HEK293 (cell line): ENCODE results near the gene CNPY1.

Experiments
- CTCF ChIA-PET: fragments of 350-600 bp; formaldehyde crosslinking; extraction: SDS; loops from one replicate; lab custom pipeline; 2021; ENCODE audit warnings: antibody characterized with exemption; lab: Yijun Ruan, JAX
- POLR2A ChIA-PET: fragments of 300-600 bp; formaldehyde crosslinking; extraction: SDS; loops from one replicate; lab custom pipeline; 2020; ENCODE audit warnings: antibody characterized with exemption, inconsistent platforms; lab: Yijun Ruan, JAX
- H3K27ac ChIP-seq: fragments of 200-500 bp; sonication (Bioruptor generic); 2 replicates; pipeline ENCODE4 v1.5.1; 2014; ENCODE audit warnings: low read depth, low read length, control low read depth, inconsistent platforms; ENCODE audit errors: extremely low read depth
- H3K36me3 ChIP-seq, 2 experiments: fragments of 200-500 bp in 1 of 2; sonication (Bioruptor generic) in 1 of 2; 1 replicate in 1 of 2; 2 replicates in 1 of 2; pipeline ENCODE4 v1.5.1; 2014 to 2017; ENCODE audit warnings: inconsistent platforms in 2 of 2, low read length in 2 of 2; ENCODE audit not compliant: control insufficient read depth in 2 of 2, insufficient read depth in 1 of 2
- H3K4me1 ChIP-seq: fragments of 200-500 bp; sonication (Bioruptor generic); 2 replicates; pipeline ENCODE4 v1.5.1; 2014; ENCODE audit warnings: mild to moderate bottlenecking, low read length, inconsistent platforms; ENCODE audit not compliant: control insufficient read depth, insufficient read depth
- H3K4me3 ChIP-seq: 2 replicates; pipeline ENCODE4 v1.5.1; 2011; ENCODE audit warnings: low read depth, mild to moderate bottlenecking, control low read depth, low read length, moderate library complexity
- H3K9me3 ChIP-seq: fragments of 200-500 bp; sonication (Bioruptor generic); 2 replicates; pipeline ENCODE4 v1.5.1; 2014; ENCODE audit warnings: low read depth, low read length, inconsistent platforms; ENCODE audit not compliant: control insufficient read depth, insufficient read depth
- KLF16 ChIP-seq: fragments of 450-650 bp; formaldehyde crosslinking; IDR thresholded peaks from 2 replicates; pipeline ENCODE4 v1.5.1; 2017; ENCODE audit warnings: missing biosample characterization, missing genetic modification characterization
- ZBTB20 ChIP-seq: fragments of 450-650 bp; formaldehyde crosslinking; IDR thresholded peaks from 2 replicates; pipeline ENCODE4 v1.5.1; 2016; ENCODE audit warnings: missing biosample characterization, missing genetic modification characterization
- ZNF274 ChIP-seq, 2 experiments: fragments of 200-500 bp in 1 of 2; fragments of 450-650 bp in 1 of 2; sonication (Bioruptor generic) in 1 of 2; formaldehyde crosslinking in 1 of 2; IDR thresholded peaks; 2 replicates each; pipeline versions ENCODE4 v1.5.1 to v1.6.1; 2014 to 2016; ENCODE audit warnings: borderline replicate concordance in 1 of 2, inconsistent platforms in 1 of 2, low read length in 1 of 2, missing biosample characterization in 1 of 2, missing genetic modification characterization in 1 of 2
- ZNF37A ChIP-seq: fragments of 450-650 bp; IDR thresholded peaks from 2 replicates; pipeline ENCODE4 v1.5.1; 2018; ENCODE audit warnings: missing biosample characterization, missing genetic modification characterization
- ZNF610 ChIP-seq: fragments of 450-650 bp; formaldehyde crosslinking; IDR thresholded peaks from 2 replicates; pipeline ENCODE4 v1.5.1; 2016; ENCODE audit warnings: missing biosample characterization, missing genetic modification characterization, borderline replicate concordance
- ZNF670 ChIP-seq: fragments of 450-650 bp; formaldehyde crosslinking; IDR thresholded peaks from 2 replicates; pipeline ENCODE4 v1.5.1; 2016; ENCODE audit warnings: missing biosample characterization, missing genetic modification characterization, low read depth
- TF ChIP-seq, protein P1 (sequence below): IDR thresholded peaks from 2 replicates; pipeline ENCODE4 v1.6.1; 2011; ENCODE audit warnings: mild to moderate bottlenecking, low read depth, low read length, borderline replicate concordance
- TF ChIP-seq, protein P2 (sequence below): fragments of 450-650 bp; formaldehyde crosslinking; IDR thresholded peaks from 2 replicates; pipeline ENCODE4 v1.5.1; 2016; ENCODE audit warnings: missing biosample characterization, missing genetic modification characterization
- TF ChIP-seq, protein P3 (sequence below): fragments of 450-650 bp; formaldehyde crosslinking; IDR thresholded peaks from 2 replicates; pipeline ENCODE4 v1.5.1; 2016; ENCODE audit warnings: missing biosample characterization, missing genetic modification characterization, borderline replicate concordance
- TF ChIP-seq, protein P4 (sequence below): fragments of 450-650 bp; formaldehyde crosslinking; IDR thresholded peaks from 2 replicates; pipeline ENCODE4 v1.5.0; 2017; ENCODE audit warnings: missing biosample characterization, missing genetic modification characterization, borderline replicate concordance

Gene CNPY1

DNA sequence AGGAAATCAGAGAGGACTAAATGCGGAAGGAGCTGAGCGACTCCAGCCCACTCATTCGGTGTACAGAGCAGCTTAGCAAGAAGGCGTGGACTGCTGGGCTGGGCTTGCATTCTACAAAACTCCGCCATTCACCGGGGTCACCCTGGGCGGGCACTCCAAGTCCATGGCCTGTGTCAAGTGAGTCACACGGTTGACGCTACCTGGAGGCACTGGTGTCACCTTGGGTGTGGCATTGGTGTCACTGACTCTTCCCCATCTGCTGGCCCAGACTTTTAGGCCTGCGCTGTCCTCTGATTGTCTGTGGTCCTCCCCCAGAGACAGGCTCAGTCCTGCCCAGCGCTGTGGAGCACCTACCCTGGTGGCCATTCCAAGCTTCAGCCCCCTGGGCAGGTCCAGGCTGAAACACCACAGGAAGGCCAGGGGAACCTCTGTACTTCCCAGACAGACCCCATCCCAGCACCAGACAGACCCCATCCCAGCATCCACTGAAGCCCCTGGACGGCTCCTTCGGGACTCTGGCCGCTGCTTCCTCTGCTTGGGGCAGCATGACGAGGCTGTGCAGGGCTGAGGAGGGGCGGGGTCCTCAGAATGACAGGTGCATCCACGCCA, 30.6 kb upstream of the CNPY1 start:
- Histone ChIP-seq H3K27ac (no peak overlapping the region), H3K4me3 (no peak overlapping the region)
- CTCF ChIA-PET, result no interaction called here
- no peak for TF ChIP-seq ZNF670 (tag by site-specific recombination)
- TF ChIP-seq, protein P1, sequence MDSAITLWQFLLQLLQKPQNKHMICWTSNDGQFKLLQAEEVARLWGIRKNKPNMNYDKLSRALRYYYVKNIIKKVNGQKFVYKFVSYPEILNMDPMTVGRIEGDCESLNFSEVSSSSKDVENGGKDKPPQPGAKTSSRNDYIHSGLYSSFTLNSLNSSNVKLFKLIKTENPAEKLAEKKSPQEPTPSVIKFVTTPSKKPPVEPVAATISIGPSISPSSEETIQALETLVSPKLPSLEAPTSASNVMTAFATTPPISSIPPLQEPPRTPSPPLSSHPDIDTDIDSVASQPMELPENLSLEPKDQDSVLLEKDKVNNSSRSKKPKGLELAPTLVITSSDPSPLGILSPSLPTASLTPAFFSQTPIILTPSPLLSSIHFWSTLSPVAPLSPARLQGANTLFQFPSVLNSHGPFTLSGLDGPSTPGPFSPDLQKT, result no peak
- no peak for TF ChIP-seq ZNF37A (tag by site-specific recombination)
- TF ChIP-seq, protein P2, sequence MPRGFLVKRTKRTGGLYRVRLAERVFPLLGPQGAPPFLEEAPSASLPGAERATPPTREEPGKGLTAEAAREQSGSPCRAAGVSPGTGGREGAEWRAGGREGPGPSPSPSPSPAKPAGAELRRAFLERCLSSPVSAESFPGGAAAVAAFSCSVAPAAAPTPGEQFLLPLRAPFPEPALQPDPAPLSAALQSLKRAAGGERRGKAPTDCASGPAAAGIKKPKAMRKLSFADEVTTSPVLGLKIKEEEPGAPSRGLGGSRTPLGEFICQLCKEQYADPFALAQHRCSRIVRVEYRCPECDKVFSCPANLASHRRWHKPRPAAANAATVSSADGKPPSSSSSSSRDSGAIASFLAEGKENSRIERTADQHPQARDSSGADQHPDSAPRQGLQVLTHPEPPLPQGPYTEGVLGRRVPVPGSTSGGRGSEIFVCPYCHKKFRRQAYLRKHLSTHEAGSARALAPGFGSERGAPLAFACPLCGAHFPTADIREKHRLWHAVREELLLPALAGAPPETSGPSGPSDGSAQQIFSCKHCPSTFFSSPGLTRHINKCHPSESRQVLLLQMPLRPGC, result no peak
- TF ChIP-seq, protein P3, sequence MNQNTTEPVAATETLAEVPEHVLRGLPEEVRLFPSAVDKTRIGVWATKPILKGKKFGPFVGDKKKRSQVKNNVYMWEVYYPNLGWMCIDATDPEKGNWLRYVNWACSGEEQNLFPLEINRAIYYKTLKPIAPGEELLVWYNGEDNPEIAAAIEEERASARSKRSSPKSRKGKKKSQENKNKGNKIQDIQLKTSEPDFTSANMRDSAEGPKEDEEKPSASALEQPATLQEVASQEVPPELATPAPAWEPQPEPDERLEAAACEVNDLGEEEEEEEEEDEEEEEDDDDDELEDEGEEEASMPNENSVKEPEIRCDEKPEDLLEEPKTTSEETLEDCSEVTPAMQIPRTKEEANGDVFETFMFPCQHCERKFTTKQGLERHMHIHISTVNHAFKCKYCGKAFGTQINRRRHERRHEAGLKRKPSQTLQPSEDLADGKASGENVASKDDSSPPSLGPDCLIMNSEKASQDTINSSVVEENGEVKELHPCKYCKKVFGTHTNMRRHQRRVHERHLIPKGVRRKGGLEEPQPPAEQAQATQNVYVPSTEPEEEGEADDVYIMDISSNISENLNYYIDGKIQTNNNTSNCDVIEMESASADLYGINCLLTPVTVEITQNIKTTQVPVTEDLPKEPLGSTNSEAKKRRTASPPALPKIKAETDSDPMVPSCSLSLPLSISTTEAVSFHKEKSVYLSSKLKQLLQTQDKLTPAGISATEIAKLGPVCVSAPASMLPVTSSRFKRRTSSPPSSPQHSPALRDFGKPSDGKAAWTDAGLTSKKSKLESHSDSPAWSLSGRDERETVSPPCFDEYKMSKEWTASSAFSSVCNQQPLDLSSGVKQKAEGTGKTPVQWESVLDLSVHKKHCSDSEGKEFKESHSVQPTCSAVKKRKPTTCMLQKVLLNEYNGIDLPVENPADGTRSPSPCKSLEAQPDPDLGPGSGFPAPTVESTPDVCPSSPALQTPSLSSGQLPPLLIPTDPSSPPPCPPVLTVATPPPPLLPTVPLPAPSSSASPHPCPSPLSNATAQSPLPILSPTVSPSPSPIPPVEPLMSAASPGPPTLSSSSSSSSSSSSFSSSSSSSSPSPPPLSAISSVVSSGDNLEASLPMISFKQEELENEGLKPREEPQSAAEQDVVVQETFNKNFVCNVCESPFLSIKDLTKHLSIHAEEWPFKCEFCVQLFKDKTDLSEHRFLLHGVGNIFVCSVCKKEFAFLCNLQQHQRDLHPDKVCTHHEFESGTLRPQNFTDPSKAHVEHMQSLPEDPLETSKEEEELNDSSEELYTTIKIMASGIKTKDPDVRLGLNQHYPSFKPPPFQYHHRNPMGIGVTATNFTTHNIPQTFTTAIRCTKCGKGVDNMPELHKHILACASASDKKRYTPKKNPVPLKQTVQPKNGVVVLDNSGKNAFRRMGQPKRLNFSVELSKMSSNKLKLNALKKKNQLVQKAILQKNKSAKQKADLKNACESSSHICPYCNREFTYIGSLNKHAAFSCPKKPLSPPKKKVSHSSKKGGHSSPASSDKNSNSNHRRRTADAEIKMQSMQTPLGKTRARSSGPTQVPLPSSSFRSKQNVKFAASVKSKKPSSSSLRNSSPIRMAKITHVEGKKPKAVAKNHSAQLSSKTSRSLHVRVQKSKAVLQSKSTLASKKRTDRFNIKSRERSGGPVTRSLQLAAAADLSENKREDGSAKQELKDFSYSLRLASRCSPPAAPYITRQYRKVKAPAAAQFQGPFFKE (tag by site-specific recombination), result no peak
- TF ChIP-seq ZNF610 (tag by site-specific recombination), result no peak
- TF ChIP-seq, all 188 proteins: peak for 0
- H3K4me1 ChIP-seq, result no peaks in the 10 kb centered on the region
- POLR2A ChIA-PET, result no interaction called here
- no peaks in the 10 kb centered on the region for H3K9me3 ChIP-seq
- no peaks in the 10 kb centered on the region for H3K36me3 ChIP-seq

DNA sequence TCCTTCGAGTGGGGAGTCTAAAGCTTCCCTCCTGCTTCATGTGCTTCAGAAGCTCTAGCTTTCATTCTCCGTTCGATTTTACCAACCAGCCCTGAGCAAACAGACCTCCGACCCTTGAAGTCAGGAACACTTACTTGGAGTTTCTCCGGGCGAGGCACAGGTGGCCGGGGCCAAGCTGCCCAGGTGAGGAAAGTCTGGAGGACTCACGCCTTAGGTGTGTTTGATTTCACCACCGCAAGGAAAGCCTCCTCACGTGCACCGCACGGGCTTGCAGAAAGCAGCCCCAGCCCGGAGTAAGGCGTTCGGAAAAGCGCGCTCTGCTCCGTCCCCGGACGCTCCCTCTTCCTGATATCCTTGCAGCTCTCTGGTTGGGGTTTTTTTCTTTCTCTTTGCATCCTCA, 30.1 kb upstream of the CNPY1 start:
- ChIA-PET CTCF (no interaction called here), POLR2A (no interaction called here)
- H3K27ac ChIP-seq, result no peak overlapping the region
- H3K4me1 ChIP-seq, result no peaks in the 10 kb centered on the region
- H3K36me3 ChIP-seq, result no peaks in the 10 kb centered on the region
- no peak overlapping the region for H3K4me3 ChIP-seq
- H3K9me3 ChIP-seq, result no peaks in the 10 kb centered on the region
- TF ChIP-seq ZNF274 (IDR thresholded peaks at IDR 0.05; ENCODE audit: low read length) (no peak), ZNF274 (tag by site-specific recombination; IDR thresholded peaks at IDR 0.05; ENCODE audit: borderline replicate concordance) (no peak), KLF16 (tag by site-specific recombination) (no peak), ZBTB20 (no peak)
- TF ChIP-seq, protein P4, sequence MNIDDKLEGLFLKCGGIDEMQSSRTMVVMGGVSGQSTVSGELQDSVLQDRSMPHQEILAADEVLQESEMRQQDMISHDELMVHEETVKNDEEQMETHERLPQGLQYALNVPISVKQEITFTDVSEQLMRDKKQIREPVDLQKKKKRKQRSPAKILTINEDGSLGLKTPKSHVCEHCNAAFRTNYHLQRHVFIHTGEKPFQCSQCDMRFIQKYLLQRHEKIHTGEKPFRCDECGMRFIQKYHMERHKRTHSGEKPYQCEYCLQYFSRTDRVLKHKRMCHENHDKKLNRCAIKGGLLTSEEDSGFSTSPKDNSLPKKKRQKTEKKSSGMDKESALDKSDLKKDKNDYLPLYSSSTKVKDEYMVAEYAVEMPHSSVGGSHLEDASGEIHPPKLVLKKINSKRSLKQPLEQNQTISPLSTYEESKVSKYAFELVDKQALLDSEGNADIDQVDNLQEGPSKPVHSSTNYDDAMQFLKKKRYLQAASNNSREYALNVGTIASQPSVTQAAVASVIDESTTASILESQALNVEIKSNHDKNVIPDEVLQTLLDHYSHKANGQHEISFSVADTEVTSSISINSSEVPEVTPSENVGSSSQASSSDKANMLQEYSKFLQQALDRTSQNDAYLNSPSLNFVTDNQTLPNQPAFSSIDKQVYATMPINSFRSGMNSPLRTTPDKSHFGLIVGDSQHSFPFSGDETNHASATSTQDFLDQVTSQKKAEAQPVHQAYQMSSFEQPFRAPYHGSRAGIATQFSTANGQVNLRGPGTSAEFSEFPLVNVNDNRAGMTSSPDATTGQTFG, result no peak
- TF ChIP-seq, all 188 proteins: peak for 0
